SK-N-SH treated with all-trans-retinoic acid at 6 μM for 48 hours (cell line): ENCODE measurements around the gene KIF21B.

Source experiments
- ATAC-seq: fragments of 200-7000 bp; cut with Tn5 transposase; 3 replicates; pipeline ENCODE4 v1.9.1; 2020; ENCODE audit warnings: mild to moderate bottlenecking, moderate library complexity
- ARNTL ChIP-seq: fragments of 450-650 bp; formaldehyde crosslinking; IDR thresholded peaks from 2 replicates; pipeline ENCODE4 v1.5.0; 2020; ENCODE audit warnings: low read depth, mild to moderate bottlenecking, moderate library complexity, borderline replicate concordance
- CREB5 ChIP-seq: fragments of 250-450 bp; sonication (Bioruptor Pico); IDR thresholded peaks from 2 replicates; pipeline ENCODE4 v1.5.1; 2020; ENCODE audit warnings: low read depth, mild to moderate bottlenecking, moderate library complexity
- CSDC2 ChIP-seq: fragments of 250-450 bp; sonication (Bioruptor Pico); IDR thresholded peaks from 2 replicates; pipeline ENCODE4 v1.5.0; 2020; ENCODE audit warnings: mild to moderate bottlenecking, moderate library complexity
- ESRRG ChIP-seq: fragments of 250-450 bp; sonication (Bioruptor Pico); IDR thresholded peaks from 2 replicates; pipeline ENCODE4 v1.6.1; 2021; ENCODE audit warnings: mild to moderate bottlenecking
- GLIS3 ChIP-seq: fragments of 250-450 bp; sonication (Bioruptor Pico); IDR thresholded peaks from 2 replicates; pipeline ENCODE4 v1.5.0; 2020; ENCODE audit warnings: mild to moderate bottlenecking, moderate library complexity
- ISL1 ChIP-seq: fragments of 250-450 bp; sonication (Bioruptor Pico); IDR thresholded peaks from 2 replicates; pipeline ENCODE4 v2.1.2; 2022; ENCODE audit warnings: mild to moderate bottlenecking, moderate library complexity
- OSR1 ChIP-seq: fragments of 250-450 bp; sonication (Bioruptor Pico); IDR thresholded peaks from 2 replicates; pipeline ENCODE4 v1.8.0; 2022; ENCODE audit warnings: moderate library complexity, mild to moderate bottlenecking, inconsistent platforms
- PATZ1 ChIP-seq: fragments of 250-450 bp; sonication (Bioruptor Pico); IDR thresholded peaks from 2 replicates; pipeline ENCODE4 v1.8.0; 2020; ENCODE audit warnings: mild to moderate bottlenecking, moderate library complexity, borderline replicate concordance
- POU6F1 ChIP-seq: fragments of 250-450 bp; sonication (Bioruptor Pico); IDR thresholded peaks from 2 replicates; pipeline ENCODE4 v1.8.0; 2021; ENCODE audit warnings: low read depth, mild to moderate bottlenecking, moderate library complexity, borderline replicate concordance
- PPARA ChIP-seq: fragments of 250-450 bp; sonication (Bioruptor Pico); IDR thresholded peaks from 2 replicates; pipeline ENCODE4 v1.5.0; 2020; ENCODE audit warnings: mild to moderate bottlenecking, borderline replicate concordance
- RARB ChIP-seq: fragments of 250-450 bp; sonication (Bioruptor Pico); IDR thresholded peaks from 2 replicates; pipeline ENCODE4 v1.8.0; 2021; ENCODE audit warnings: mild to moderate bottlenecking, moderate library complexity
- SNAI2 ChIP-seq: fragments of 250-450 bp; sonication (Bioruptor Pico); IDR thresholded peaks from 2 replicates; pipeline ENCODE4 v1.5.0; 2020; ENCODE audit warnings: mild to moderate bottlenecking, moderate library complexity
- TCF4 ChIP-seq: fragments of 250-450 bp; sonication (Bioruptor Pico); IDR thresholded peaks from 2 replicates; pipeline ENCODE4 v1.8.0; 2021; ENCODE audit warnings: mild to moderate bottlenecking, moderate library complexity, borderline replicate concordance
- TOX ChIP-seq: fragments of 250-450 bp; sonication (Bioruptor Pico); IDR thresholded peaks from 2 replicates; pipeline ENCODE4 v1.8.0; 2021; ENCODE audit warnings: mild to moderate bottlenecking, moderate library complexity, borderline replicate concordance
- TSHZ2 ChIP-seq: fragments of 250-450 bp; sonication (Bioruptor Pico); IDR thresholded peaks from 2 replicates; pipeline ENCODE4 v1.5.0; 2020; ENCODE audit warnings: mild to moderate bottlenecking, moderate library complexity
- ZC3H10 ChIP-seq: fragments of 250-450 bp; sonication (Bioruptor Pico); IDR thresholded peaks from 2 replicates; pipeline ENCODE4 v1.5.1; 2021; ENCODE audit warnings: mild to moderate bottlenecking, moderate library complexity
- ZFP30 ChIP-seq: fragments of 450-650 bp; formaldehyde crosslinking; IDR thresholded peaks from 2 replicates; pipeline ENCODE4 v1.5.0; 2022; ENCODE audit warnings: mild to moderate bottlenecking, moderate library complexity
- ZNF565 ChIP-seq: fragments of 450-650 bp; formaldehyde crosslinking; conservative IDR thresholded peaks from 2 replicates; pipeline ENCODE4 v1.5.0; 2020; ENCODE audit warnings: low read depth, mild to moderate bottlenecking, moderate library complexity
- ZNF70 ChIP-seq: fragments of 450-650 bp; formaldehyde crosslinking; IDR thresholded peaks from 2 replicates; pipeline ENCODE4 v1.5.0; 2020; ENCODE audit warnings: mild to moderate bottlenecking, moderate library complexity
- ZNF8 ChIP-seq: fragments of 450-650 bp; formaldehyde crosslinking; IDR thresholded peaks from 2 replicates; pipeline ENCODE4 v1.5.0; 2020; ENCODE audit warnings: mild to moderate bottlenecking, moderate library complexity

The KIF21B gene

GRCh38 chr1:201028461-201028889, 5.0 kb upstream of the KIF21B start (continued):
- TF ChIP-seq CREB5 (CRISPR knock-in tag) (no peak), POU6F1 (CRISPR knock-in tag) (no peak), ZNF8 (no peak), ZNF565 (CRISPR knock-in tag) (no peak), RARB (CRISPR knock-in tag) (no peak), ISL1 (CRISPR knock-in tag) (no peak), ZNF70 (CRISPR knock-in tag) (no peak), TOX (no peak), ZC3H10 (no peak), TCF4 (CRISPR knock-in tag) (no peak)

- TF ChIP-seq ZNF70 (CRISPR knock-in tag) = no peak
- no peak for TF ChIP-seq CREB5 (CRISPR knock-in tag)
- no peak for TF ChIP-seq ZNF565 (CRISPR knock-in tag)
- TF ChIP-seq RARB (CRISPR knock-in tag) = no peak
- no peak for TF ChIP-seq ESRRG (CRISPR knock-in tag)
- TF ChIP-seq PPARA (CRISPR knock-in tag) = no peak
- TF ChIP-seq TOX = no peak
- no peak for TF ChIP-seq ZNF8
- no peak for TF ChIP-seq PATZ1 (CRISPR knock-in tag)
- no peak for TF ChIP-seq ZFP30 (CRISPR knock-in tag)
- TF ChIP-seq ARNTL (CRISPR knock-in tag) = no peak
- no peak for TF ChIP-seq CSDC2 (CRISPR knock-in tag)
- TF ChIP-seq, all 23 proteins: peak for 0
- no peak for ATAC-seq
Observed at GRCh38 chr1:201026836-201027235, 3.3 kb upstream of the KIF21B start.

- TF ChIP-seq GLIS3 (no peak), ZNF8 (no peak), OSR1 (CRISPR knock-in tag) (no peak), ZC3H10 (no peak), SNAI2 (CRISPR knock-in tag) (no peak), TCF4 (CRISPR knock-in tag) (no peak), ZNF565 (CRISPR knock-in tag) (no peak), ZFP30 (CRISPR knock-in tag) (no peak), CREB5 (CRISPR knock-in tag) (no peak), ISL1 (CRISPR knock-in tag) (no peak), TOX (no peak), PPARA (CRISPR knock-in tag) (no peak), ZNF70 (CRISPR knock-in tag) (no peak), TSHZ2 (CRISPR knock-in tag) (no peak), POU6F1 (CRISPR knock-in tag) (no peak)
- ATAC-seq = no peak
Observed at GRCh38 chr1:201026234-201026633, 2.7 kb upstream of the KIF21B start.
